TTC549 (cell line): Measurements from ENCODE around the gene CPLANE2.
"Not testable (repeated sequence)": the region's sequence is repeated elsewhere in the genome, so short reads cannot be mapped to it uniquely, and the experiment has no call there.

Source experiments
- FAIRE-seq: peaks from 2 replicates; lab custom pipeline; 2012; peaks lifted over from hg19 to GRCh38; lab: Jason Lieb, UNC

The CPLANE2 gene

DNA sequence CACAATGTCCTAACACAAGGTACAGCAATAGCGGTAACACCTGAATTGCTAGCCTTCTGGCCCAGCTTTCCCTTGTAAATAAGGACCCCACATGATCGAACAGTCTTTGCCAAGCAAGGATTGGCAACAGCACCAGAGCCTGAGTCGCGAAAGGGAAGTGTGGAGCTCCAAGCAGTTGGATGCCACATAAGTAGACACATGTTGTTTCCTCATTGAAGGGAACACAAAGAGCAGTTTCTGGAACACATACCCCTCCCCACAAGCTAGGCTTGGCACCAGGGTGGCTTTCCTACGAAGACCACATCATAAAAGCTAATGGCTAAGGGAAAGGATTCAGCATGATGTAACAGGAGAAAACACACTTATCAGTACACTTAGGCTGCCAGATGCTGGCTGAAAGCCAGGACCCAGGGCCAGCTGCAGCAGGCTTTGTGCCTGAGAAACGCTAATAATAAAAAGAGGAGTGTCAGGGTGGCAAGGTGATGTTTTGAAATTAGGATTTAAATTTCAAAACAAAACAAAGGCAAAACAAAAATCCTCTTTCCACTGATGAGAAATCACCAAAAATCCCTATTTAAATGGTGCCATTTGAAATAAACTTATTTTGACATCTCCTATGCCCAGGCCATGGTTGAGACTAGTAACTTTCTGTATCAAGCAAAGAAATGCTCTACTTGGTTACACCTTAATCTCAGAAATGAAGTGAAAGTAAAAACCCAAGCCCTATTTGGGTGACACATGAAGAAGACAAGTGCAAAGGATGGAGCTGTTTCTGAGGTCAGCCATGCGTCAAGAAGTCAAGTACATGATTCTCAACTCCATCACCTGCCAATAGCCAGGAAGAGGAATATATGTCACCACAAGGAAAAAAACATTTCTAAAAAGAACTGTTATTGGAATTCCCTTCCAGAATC is 11.9 kb upstream of the CPLANE2 start:
- no peak for FAIRE-seq

- no peak for FAIRE-seq
These were observed 11.0 kb upstream of the CPLANE2 start for GRCh38 chr1:16248007-16248436.

- FAIRE-seq: no peak
These were observed 10.5 kb upstream of the CPLANE2 start for GRCh38 chr1:16247441-16247840.

DNA sequence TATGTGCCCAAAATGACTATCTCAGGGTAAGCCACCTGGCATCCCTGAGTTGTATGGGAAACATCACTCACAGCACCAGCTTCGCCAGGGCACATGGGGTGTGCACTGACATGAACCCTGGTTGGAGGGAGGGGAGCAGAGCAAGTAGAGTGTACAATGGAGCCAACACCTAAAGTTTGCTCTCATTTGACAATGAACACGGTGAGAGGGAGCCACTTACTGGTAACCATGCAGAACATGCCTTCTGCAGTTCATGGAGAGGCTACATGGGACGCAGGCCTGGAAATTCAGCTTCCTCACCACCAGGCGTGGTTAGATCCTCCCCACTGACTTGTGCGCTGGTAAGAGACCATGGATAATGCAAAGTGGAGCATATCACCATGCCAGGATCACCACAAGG is 10.0 kb upstream of the CPLANE2 start:
- no peak for FAIRE-seq

GRCh38 chr1:16246239-16246638 is 9.3 kb upstream of the CPLANE2 start:
- not testable (repeated sequence) for FAIRE-seq

GRCh38 chr1:16245476-16246196 is 8.7 kb upstream of the CPLANE2 start:
- FAIRE-seq: no peak

DNA sequence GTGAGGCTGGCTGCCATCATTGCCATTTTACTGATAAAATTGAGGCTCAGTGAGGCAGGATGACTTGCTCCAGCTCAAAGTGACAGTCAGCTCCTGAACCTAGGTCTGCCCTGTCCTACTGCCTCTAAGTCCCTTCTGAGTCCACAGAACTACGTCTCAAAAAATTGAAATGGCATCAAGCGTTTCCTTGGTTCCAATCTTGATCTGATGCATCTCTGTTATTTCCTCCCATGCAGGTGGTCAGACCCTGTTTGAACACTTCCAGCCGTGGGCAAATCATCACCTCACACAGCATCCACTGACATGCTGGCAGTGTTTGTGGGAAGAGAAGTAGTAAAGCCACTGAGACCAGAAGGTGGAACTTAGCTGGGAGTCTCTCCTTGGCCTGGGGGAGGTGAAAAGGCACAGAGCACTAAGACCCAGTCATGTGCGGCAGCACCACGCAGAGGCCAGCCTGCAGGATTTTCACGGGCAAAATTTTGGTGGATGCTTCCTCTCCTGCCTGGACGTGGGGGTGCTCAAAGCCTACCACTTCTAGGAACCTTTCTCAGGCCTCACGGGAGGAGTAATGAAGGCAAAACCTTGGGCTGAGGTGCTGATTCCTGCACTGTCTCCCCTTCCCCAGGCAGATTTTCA is 7.8 kb upstream of the CPLANE2 start:
- FAIRE-seq: no peak

DNA sequence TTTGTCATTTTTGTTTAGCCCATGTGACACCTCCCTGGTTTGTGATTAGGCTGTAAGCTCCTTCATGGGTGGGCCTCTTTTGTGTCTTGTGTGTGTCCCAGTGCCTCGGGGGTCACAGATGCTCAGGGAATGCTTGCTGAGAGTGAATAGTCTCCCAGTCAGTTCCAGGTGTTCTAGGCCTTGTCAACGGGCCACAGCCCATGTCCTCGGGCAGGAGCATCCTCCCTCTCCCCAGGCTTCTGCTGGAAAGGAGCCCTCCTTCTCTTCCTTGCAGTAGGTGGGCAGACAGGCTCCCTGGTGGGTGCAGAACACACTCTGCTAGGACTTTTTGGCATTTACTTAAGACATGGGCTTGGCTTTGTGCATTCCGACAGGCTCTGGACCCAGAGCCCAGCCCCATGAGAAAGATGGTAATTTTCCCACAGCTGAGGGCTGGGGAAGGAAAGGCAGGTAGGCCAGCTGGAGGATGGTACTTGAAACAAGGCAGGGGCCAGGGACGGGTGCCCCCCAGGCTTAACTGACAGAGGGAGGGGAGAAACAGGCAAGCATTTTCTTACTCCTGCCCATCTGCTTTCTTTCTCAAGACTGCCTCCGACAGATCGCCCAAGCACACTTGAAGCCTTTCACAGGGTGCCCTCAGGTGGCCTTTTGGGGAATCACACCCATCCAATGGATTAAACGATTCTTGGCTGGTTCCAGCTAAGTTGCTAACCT is 7.1 kb upstream of the CPLANE2 start:
- peak; percentile 46 for FAIRE-seq

DNA sequence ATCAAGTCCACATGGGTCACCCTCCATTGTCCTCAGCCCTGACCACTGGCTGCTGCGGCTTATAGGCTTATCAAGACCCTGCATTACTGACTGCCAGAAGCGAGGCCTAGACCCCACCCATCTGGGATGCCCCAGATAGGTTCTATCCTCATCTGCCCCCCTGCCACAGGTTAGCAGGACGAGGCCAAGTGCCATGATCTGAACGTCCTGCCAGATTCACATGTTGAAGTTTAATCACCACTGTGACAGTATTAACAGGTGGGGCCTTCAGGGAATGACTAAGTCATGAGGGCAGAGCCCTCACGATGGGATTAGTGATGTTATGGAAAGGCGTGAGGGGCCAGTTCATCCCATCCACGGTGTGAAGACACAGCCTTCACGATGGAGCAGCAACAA is 6.2 kb upstream of the CPLANE2 start:
- FAIRE-seq: no peak

DNA sequence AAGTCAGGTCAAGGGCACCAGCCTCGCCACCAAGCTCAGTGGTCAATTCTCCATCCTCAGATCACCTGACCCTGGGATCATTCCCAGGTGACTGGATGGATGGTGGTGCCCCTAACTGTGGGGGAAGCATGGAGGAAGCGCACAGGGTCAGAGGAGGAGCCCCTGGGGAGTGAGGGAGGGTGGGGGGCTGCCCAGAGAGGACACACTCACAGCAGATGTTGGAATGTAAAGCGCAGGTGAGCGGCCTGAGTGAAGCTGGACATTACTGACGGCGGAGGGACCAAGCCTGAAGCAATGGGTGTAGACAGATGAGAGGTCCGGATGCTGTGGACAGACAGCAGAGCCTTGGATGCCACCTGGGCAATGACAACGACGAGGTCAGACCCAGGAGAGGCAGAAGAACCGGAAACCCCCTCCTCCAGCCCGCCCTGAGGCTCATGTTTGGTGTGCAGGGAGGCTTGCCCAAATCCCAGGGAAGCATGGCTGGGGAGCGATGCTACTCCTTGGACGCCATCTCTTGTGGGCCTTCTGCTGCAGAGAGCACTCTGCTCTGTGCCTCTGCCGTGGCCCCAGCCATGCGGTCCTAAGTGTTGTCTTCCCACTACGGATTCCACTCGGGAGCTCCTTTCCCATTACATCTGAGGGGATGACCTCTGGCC is 5.7 kb upstream of the CPLANE2 start:
- FAIRE-seq: no peak

DNA sequence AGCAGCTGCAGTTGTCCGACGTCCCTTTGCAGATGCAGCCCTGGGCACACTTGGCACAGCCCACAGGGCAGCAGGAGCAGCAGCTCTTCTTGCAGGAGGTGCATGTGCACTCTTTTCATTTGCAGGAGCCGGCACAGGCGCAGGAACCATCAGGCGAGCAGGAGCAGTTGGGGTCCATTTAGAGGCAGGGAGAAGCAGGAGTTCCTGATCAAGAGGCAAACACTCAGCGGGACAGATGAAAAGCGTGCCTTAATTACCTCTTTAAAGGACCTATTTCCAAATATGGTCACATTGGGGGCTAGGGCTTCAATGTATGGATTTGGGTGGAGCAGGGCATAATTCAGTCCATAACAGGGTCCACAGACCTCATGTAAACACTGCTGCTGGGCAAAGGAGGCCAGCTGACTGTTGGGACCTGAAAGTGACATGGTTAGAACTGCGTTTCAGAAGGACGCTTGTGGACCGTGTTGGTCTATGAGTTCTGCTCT is 4.3 kb upstream of the CPLANE2 start:
- no peak for FAIRE-seq

GRCh38 chr1:16239972-16240491 is 3.0 kb upstream of the CPLANE2 start:
- no peak for FAIRE-seq

GRCh38 chr1:16237343-16237830 is 404 bp upstream of the CPLANE2 start:
- FAIRE-seq: no peak

DNA sequence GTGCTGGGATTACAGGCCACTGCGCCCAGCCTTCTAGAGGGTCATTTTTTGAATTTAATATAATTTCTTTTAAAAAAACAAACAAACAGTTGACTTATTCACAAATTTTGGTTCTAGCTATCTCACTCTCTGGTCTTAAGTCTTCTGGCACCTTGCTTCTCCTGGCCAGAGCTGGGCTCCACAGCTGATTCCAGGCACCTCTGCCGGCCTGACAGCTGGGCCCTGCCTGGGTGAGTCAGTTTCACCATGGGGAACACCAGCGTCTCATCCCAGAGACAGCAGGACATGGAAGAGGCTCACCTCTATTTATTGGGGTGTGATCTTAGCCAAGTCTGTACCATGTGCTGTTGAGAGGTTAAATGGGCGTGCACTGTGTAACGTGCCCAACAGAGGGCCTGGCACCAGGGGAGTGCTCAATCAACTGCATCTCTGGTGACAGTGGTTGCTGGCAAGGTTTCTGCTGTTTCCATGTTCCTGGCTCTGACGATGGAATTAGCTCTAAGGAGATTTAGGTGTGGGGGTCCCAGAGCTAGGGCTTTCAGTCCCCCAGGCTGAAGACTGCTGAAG is 956 bp downstream of the CPLANE2 start:
- no peak for FAIRE-seq

- FAIRE-seq: no peak
These were observed 1.6 kb downstream of the CPLANE2 start for GRCh38 chr1:16235347-16235746.

- no peak for FAIRE-seq
These were observed 3.6 kb downstream of the CPLANE2 start for GRCh38 chr1:16233431-16233830.

DNA sequence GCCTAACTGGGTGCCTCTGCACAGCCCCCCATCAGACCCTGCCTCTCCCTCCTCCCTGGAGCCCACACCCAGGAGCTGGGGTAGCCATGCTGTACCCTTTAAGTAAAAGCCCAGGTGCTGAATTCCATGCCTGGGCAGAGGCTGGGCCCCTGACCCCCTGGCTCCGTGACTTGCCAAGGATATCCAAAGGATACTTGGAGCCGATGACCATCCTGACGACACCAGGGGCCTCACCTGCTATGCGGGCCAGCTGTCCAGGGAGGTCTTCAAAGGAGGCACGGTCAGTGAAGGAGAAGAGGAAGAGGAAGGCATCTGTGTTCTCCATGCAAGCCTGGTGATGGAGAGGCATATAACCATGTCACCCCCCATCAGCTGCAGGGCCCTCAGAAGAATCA is 4.7 kb downstream of the CPLANE2 start:
- no peak for FAIRE-seq

- FAIRE-seq: no peak
These were observed 5.4 kb downstream of the CPLANE2 start for GRCh38 chr1:16231331-16232315.

DNA sequence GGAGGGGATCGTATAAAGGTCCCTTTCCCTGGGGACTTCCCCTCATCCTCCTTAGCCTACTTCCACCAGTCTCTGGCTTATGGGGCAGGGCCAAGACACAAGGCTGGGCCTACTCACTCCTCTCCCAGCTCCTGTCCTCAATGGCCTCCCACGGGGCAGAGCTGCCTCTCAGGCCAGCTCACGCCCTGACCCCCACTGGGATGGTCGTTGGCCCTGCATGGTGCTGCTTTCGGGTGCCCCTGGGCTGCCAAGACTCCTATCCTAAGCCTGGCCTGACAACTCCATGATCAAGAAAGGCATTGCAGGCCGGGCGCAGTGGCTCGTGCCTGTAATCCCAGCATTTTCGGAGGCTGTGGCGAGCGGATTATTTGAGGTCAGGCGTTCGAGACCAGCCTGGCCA is 6.2 kb downstream of the CPLANE2 start:
- no peak for FAIRE-seq
